Measurements from ENCODE around the gene HOXA9. TPM values are rescaled to one million over a fixed set of nuclear protein-coding genes. Genes with fewer than 3 reads are reported as not detected.

HOXA9 gene
- total RNA-seq: not detected

DNA sequence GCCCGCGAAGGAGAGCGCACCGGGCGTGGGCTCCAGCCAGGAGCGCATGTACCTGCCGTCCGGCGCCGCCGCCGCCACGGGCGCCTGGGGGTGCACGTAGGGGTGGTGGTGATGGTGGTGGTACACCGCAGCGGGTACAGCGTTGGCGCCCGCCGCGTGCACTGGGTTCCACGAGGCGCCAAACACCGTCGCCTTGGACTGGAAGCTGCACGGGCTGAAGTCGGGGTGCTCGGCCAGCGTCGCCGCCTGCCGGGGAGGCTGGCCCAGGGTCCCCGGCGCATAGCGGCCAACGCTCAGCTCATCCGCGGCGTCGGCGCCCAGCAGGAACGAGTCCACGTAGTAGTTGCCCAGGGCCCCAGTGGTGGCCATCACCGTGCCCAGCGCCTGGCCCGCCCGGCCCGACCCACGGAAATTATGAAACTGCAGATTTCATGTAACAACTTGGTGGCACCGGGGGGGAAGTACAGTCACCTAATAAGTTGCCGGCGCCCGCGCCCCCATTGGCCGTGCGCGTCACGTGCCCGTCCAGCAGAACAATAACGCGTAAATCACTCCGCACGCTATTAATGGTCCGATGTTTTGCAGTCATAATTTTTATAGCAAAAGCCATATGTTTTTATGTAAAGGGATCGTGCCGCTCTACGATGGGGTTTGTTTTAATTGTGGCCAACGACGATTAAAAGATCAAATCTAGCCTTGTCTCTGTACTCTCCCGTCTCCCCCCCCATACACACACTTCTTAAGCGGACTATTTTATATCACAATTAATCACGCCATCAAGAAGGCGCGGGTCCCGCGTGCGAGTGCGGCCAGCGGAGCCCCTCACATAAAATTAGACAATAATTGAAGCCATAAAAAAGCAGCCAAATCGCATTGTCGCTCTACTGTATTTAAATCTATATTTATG lies at the start of gene HOXA9:
Gene HOXA9 (minus strand): TSS at position 449 of the 907 bp plus-strand sequence. CDS start 80 bp downstream, at position 369.

DNA sequence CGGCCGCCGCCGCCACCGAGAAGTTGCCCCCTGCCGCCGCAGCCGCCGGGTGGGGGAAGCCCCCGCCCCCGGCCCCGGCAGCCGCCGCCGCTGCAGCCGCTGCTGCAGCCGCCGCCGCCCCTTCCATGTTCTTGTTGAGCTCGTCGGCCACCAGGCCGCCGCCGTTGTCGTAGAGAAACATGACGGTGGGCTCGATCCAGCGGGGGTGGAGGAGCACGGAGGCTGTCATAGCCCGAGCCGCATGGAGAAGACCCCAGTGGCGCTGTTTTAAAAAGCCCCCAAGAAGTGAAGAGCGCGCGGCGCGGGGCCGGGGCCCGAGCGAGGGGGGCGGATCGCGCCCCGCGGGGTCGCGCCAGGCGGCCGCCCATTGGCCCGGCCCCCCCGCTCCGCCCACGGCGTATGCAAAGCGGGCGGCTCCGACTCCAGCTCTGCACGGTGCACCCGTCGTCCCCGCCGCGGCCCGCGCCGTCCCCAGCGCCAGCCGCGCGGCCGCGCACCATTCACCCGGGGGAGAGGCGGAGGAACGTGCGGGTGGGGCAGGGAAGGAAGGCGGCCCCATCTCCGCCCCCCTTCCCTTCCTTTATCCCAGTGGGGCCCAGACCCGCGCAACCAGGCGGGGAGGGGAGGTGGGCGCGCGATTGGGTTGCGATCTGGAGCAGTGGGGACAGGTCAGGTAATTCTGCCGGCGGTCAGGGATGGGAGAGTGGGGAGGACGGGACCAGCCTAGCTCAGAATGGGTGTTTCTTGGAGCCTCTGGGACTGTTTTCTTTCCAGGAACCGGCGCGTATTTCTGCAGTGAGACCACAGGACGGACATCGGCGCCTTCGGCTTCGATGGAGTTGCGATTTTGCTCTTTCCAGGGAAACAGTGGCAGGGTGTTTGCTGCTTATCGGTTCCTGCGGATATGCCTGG lies 34.8 kb upstream of the HOXA9 start, which contains the start of gene HOXA13:
Gene HOXA13 (minus strand): TSS at position 243 of the 912 bp plus-strand sequence. CDS start 14 bp downstream, at position 229.

DNA sequence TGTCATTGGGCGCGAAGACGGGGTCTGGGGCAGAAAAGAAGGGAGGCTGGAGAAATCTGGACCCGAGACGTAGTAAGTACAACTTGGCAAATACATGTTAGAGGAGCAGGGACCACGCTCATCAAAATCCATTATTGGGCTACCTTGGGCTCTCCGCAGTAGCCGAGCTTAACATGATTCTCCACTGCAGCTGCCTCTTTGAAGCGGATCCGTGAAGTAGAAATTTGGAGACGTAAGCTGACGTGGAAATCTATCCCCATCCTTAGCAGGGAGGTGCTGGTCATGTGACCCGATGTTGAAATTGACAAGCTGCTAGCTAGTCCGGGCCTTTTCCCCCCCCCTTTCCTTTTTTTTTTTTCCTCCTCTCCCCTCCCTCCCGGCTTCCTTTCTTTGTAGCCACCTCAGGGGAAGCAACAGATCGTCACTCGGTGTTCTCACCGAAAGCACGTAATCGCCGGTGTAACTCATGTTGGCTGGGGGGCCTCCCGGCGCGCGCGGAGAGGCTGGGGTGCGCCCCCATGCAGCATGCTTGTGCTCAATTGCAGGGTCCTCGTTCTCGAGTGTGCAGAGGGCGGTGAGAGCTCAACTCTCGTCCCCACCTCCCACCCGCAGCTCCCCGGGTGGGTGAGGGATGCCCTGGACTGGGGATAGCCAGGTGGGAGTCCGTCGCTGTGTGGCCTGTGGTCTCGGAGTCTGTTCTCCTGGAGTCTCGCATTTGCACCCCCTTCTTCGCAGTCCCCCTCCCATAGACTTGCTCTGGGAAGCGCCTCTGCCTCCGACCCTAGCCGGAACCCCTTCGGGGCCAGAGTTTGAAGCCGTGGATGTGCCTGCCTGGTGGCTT lies 19.9 kb upstream of the HOXA9 start, which contains the start of gene HOXA11:
Gene HOXA11 (minus strand): TSS at position 220 of the 841 bp plus-strand sequence. CDS start 88 bp downstream, at position 132.

DNA sequence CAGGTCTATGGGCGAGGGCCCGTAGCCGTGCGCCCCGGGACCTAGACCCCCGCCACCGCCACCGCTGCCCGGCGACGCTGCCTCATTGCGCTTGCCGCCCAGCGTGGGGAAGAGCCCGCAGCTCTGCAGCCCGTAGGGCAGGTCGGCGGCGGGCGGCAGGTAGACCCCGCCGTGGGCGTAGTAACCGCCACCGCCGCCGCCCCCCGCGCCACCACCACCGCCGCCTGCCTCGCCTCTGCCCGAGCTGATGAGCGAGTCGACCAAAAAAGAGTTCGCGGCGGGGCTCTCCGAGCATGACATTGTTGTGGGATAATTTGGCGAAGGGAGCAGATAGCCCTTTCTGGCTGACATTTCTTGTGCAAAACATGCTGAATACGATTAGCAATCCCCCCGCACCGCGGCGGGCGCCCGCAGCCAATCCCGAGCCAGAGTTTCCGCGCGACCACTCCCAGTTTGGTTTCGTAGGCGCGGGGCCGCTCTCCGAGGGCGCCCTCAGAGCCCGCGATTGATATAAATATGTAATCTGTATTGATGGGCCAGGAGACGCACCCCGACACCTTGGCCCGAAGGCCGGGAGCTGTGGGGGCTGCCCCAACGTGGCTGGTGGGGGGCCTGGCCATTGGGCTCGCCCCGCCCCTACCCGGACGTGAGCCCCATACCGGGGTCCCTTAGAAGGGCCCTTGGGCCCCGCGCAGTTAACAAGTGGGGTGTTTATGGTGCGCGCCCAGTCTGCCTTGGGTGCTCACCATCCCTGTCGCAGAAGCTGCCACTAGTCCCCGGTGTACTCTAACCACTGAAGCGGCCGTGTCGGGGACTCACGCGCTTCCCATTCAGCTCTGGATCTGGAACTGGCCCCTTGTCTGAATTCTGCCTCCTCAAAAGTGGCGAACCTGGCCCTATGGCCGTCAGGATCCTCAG lies 8.9 kb upstream of the HOXA9 start, which contains the start of gene HOXA10:
Gene HOXA10 (minus strand): TSS at position 365 of the 918 bp plus-strand sequence. CDS start 14 bp downstream, at position 351.

DNA sequence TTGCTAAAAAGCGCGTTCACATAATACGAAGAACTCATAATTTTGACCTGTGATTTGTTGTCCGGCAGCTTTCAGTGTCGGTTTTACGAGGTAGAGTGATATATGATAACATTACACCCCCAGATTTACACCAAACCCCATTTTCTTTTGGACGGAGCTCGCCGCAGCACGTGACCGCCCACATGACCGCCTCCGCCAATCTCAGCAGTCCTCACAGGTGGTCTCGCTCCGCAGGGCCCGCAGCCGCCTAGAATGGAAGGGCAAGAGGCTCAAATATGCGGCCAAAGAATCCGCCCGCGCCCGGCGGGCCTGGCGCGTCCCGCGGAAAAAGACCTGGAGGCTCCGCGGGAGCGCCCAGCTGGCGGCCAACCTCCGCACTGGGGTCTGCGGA lies 8.8 kb downstream of the HOXA9 start, which contains the start of gene HOXA7:
Gene HOXA7 (minus strand): TSS at position 168 of the 391 bp plus-strand sequence. CDS start 130 bp downstream, at position 38.

DNA sequence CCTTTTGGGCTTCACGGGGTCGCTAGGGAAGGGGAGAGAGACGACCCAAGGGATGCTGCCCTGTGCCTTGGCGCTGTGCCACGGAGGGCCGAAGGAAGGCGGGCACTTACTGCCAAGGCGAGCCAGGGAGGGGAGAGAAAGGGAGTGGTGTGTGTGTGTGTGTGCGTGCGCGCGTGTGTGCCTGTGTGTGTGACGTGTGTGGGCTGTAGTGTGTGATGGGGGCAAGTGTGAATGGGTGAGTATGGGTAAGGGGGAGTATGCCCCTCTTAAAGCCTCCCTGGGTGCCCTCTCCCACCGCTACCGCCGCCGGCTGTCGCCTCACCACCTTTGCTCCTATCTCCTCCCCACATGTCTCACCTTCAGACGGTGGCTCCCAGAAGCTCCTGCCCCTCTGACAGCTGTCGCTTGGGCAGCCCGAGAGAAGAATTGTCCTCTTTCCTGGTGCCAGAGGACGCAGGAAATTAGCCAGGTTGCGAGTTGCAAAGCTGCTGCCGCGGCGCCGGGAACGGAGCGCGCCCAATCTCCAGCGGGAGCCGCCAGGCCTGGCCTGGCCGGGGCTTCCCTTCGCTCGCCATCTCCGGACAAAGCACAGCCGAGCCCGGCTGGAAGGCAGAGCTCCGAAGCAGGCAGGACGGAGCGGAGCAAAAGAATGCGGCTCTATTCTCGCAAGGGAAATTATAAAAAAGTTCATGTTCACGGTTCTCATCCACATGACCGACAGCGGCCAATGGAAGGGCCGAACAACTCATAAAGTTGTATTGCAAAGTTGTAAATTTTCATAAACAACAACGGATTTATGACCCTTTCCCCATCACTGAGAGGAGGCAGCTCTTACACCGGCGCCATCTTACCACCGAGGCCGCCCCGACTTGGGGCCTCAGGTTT lies 13.2 kb downstream of the HOXA9 start, which contains the start of gene HOXA3:
Gene HOXA3 (minus strand): TSS at position 653 of the 885 bp plus-strand sequence. CDS start 41,943 bp downstream, outside the sequence.

DNA sequence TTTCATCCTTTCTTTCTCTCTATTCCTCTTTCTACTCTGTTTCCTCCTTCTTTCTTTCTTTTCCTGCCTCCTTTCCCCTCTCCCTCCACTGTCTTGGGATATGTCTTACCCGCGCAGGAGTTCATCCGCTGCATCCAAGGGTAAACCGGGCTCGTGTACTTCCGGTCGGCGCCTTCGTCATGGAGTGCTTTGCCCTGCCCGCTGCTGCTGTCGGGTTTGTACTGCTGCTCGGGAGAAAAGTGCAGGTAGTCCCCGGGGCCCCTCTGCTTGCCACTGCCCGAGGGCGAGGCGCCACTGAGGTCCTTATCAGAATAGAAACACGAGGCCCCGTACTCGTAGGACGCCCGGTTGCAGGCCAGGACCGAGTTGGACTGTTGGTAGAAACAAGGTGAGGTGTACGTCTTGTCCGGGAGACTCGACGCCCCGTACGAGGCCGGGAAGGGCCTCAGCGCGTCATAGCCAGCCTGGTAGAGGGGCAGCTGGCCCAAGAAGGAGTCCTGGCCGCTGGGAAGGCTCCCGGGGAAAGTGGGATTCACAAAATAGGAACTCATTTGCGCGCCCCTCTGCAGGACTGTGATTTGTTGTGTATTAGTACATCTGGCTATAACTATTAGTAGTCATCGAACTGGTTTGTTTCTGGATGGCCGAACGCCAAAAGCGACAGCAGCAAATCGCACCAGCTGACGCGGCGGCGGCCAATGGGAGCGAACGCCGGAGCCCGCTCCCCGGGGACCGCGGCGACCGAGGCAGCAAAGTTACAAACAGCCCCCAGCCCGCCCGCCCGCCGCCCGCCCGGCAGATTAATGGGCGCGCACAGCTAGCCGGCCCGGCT lies 17.9 kb downstream of the HOXA9 start, which contains the start of gene HOXA6:
Gene HOXA6 (minus strand): TSS at position 576 of the 832 bp plus-strand sequence. CDS start 25 bp downstream, at position 551.

DNA sequence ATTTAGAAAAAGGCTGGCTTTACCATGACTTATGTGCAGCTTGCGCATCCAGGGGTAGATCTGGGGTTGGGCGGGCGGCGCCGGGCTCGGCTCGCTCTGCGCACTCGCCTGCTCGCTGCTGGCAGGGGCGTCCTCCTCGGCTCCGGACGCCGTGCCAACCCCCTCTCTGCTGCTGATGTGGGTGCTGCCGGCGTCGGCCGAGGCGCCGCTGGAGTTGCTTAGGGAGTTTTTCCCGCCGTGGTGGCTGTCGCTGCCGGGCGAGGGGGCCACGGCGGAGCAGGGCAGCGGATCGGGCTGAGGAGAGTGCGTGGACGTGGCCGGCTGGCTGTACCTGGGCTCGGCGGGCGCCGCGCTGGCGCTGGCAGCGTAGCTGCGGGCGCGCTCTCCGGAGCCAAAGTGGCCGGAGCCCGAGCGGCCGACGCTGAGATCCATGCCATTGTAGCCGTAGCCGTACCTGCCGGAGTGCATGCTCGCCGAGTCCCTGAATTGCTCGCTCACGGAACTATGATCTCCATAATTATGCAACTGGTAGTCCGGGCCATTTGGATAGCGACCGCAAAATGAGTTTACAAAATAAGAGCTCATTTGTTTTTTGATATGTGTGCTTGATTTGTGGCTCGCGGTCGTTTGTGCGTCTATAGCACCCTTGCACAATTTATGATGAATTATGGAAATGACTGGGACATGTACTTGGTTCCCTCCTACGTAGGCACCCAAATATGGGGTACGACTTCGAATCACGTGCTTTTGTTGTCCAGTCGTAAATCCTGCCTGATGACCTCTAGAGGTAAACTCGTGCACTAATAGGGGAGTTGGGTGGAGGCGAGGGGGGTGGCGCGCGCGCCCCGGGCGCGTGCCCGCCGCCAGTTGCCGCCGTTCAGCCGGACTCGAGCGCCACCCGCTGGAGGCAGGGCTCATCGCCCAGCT lies 22.1 kb downstream of the HOXA9 start, which contains the start of gene HOXA5:
Gene HOXA5 (minus strand): TSS at position 659 of the 927 bp plus-strand sequence. CDS start 74 bp downstream, at position 585.

DNA sequence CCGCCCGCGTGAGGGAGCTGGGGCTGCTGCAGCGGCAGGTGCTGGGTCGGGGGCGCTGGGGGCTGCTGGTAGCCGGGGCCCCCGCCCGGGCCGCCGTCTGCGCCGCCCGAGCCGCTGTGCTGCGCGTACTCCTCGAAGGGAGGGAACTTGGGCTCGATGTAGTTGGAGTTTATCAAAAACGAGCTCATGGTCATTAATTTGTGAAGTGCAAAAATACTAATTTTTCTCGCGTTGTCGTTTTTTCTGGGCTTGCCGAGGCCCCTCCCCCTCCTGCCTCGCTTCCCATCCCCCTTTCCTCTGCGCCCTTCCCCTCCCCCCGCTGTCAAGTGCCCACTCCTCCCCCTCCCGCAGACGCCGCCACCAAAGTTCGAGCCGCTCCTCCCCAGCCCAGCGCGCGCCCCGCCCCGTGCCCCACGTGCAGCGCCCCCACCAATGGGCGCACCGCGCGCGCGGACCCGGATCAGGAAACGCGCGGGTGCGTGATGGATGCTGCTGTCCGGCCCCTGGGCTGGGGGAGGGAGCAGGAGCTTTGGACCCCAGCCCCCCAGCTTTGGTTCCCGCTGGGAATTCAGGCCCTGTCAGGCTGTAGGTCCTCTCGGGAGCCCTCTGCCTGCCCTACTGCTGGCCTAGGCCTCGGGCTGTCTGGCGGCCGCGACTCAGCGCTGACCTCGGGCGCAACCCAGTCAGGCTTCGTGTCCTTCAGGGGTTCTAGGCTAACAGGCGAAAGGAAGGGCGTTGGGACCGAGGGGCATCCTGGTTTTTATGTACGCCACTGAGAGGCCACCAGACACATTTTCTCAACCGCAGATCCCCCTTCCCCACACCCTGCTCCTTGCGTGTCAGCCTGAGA lies 34.6 kb downstream of the HOXA9 start, which contains the start of gene HOXA4:
Gene HOXA4 (minus strand): TSS at position 218 of the 850 bp plus-strand sequence. CDS start 24 bp downstream, at position 194.

Small RNA genes lying within 50 kb of the gene (small RNA-seq; reads per million reads assigned to genes)
- gene AC004080.5 (ENCODE audit: low replicate concordance) (not detected), gene RF02140 (ENCODE audit: low replicate concordance) (not detected), gene RF02141 (ENCODE audit: low replicate concordance) (not detected)

Other genes with a start within 250 kb of the HOXA9 start
- gene HOXA1, start 69.5 kb downstream of the HOXA9 start, total RNA-seq: not detected
- gene HOXA2, start 62.9 kb downstream of the HOXA9 start, total RNA-seq: not detected
- not detected for gene HOXA4, start 34.8 kb downstream of the HOXA9 start, total RNA-seq
- not detected for gene HOXA5, start 21.9 kb downstream of the HOXA9 start, total RNA-seq
- not detected for gene HOXA6, start 17.8 kb downstream of the HOXA9 start, total RNA-seq
- gene HOXA3, start 13.0 kb downstream of the HOXA9 start, total RNA-seq: not detected
- gene HOXA7, start 8.9 kb downstream of the HOXA9 start, total RNA-seq: not detected
- not detected for gene HOXA10, start 8.8 kb upstream of the HOXA9 start, total RNA-seq
- not detected for gene HOXA11, start 19.7 kb upstream of the HOXA9 start, total RNA-seq
- gene HOXA13, start 34.6 kb upstream of the HOXA9 start, total RNA-seq: not detected
- gene EVX1, start 77.3 kb upstream of the HOXA9 start, total RNA-seq: not detected

All from parietal lobe (tissue), 2 donors.